Caco-2 (cell line): ENCODE results near the gene TXLNB. TPM values are rescaled to one million over a fixed set of nuclear protein-coding genes. Genes with fewer than 3 reads are reported as not detected.
A peak's percentile ranks its signal among the peaks of the same experiment; 100 is the strongest.

Source experiments
- BruUV-seq: library from RNA; stranded (reverse); fragments of 400-500 nt; replicated peaks from 2 replicates; lab custom pipeline; 2021; lab: Mats Ljungman, UMichigan
- CTCF ChIA-PET: fragments of 300-600 bp; sonication (Branson Sonifier 250); formaldehyde crosslinking; loops from one replicate; lab custom pipeline; 2022; ENCODE audit warnings: antibody characterized with exemption; lab: Charles Lee
- POLR2A ChIA-PET: fragments of 300-600 bp; sonication (Branson Sonifier 250); formaldehyde crosslinking; loops from one replicate; lab custom pipeline; 2022; ENCODE audit warnings: antibody characterized with exemption; lab: Charles Lee
- DNase-seq, 2 experiments: peaks; one replicate each; pipeline versions ENCODE4 v3.0.0 to v3.0.0-alpha.2; 2020 to 2022
- H3K27me3 ChIP-seq: replicated peaks from 2 replicates; pipeline ENCODE4 v1.6.0; 2011; ENCODE audit warnings: low read length; ENCODE audit not compliant: control insufficient read depth, insufficient read depth
- H3K36me3 ChIP-seq: 2 replicates; pipeline ENCODE4 v1.5.1; 2011; ENCODE audit warnings: low read length; ENCODE audit not compliant: control insufficient read depth, insufficient read depth
- H3K4me1 ChIP-seq: fragments of 250-450 bp; sonication (Bioruptor Pico); 2 replicates; pipeline ENCODE4 v1.5.1; 2020; ENCODE audit warnings: mild to moderate bottlenecking
- H3K4me3 ChIP-seq: 2 replicates; pipeline ENCODE4 v1.5.1; 2011; ENCODE audit warnings: low read depth, mild to moderate bottlenecking, control low read depth, low read length
- H3K9me3 ChIP-seq: fragments of 250-450 bp; sonication (Bioruptor Pico); 2 replicates; pipeline ENCODE4 v1.5.1; 2020; ENCODE audit warnings: mild to moderate bottlenecking, moderate library complexity
- H3K27ac Mint-ChIP-seq: one replicate; pipeline ENCODE4 v1.8.0; 2022; ENCODE audit warnings: mixed read lengths; ENCODE audit not compliant: unreplicated experiment
- H3K27me3 Mint-ChIP-seq: one replicate; pipeline ENCODE4 v1.8.0; 2022; ENCODE audit warnings: mixed read lengths; ENCODE audit not compliant: insufficient read depth, unreplicated experiment
- H3K36me3 Mint-ChIP-seq: one replicate; pipeline ENCODE4 v1.8.0; 2022; ENCODE audit warnings: mild to moderate bottlenecking, mixed read lengths; ENCODE audit not compliant: insufficient read depth, unreplicated experiment
- H3K4me1 Mint-ChIP-seq: one replicate; pipeline ENCODE4 v1.8.0; 2022; ENCODE audit warnings: low read depth, mixed read lengths; ENCODE audit not compliant: unreplicated experiment
- H3K4me3 Mint-ChIP-seq: one replicate; pipeline ENCODE4 v1.8.0; 2022; ENCODE audit warnings: mild to moderate bottlenecking, moderate library complexity, mixed read lengths; ENCODE audit not compliant: unreplicated experiment
- H3K9me3 Mint-ChIP-seq: one replicate; pipeline ENCODE4 v1.8.0; 2022; ENCODE audit warnings: mixed read lengths; ENCODE audit not compliant: unreplicated experiment
- CTCF ChIP-seq, 2 experiments: fragments of 200-600 bp in 1 of 2; IDR thresholded peaks; 1 replicate in 1 of 2; 2 replicates in 1 of 2; pipeline versions ENCODE4 v1.5.1 to v1.8.0; 2011 to 2022; ENCODE audit warnings: antibody characterized with exemption in 1 of 2, control low read depth in 1 of 2, inconsistent platforms in 1 of 2, low read depth in 1 of 2, low read length in 1 of 2, mild to moderate bottlenecking in 1 of 2, moderate library complexity in 1 of 2; ENCODE audit not compliant: insufficient read depth in 1 of 2, severe bottlenecking in 1 of 2, unreplicated experiment in 1 of 2
- intact Hi-C: fragments of 100-400 bp; cut with micrococcal nuclease; formaldehyde crosslinking; loops from one replicate; pipeline ENCODE4 v1.10.0; 2022; ENCODE audit not compliant: unreplicated experiment
- total RNA-seq: library from RNA; stranded (reverse); gene quantifications from 2 replicates; pipeline ENCODE4 v1.2.3, GENCODE V29; 2022

Gene TXLNB
- total RNA-seq, 1 experiment from 2014 or later, result not detected

GRCh38 chr6:139308936-139309603 lies 17.3 kb upstream of the TXLNB start:
- peaks cover 15% of the 10 kb centered on the region for H3K4me1 ChIP-seq
- no peak for TF ChIP-seq CTCF (IDR thresholded peaks at IDR 0.05; ENCODE audit: insufficient read depth in 1 of 2, low read depth in 1 of 2, low read length in 1 of 2, severe bottlenecking in 1 of 2, unreplicated experiment in 1 of 2)
- Mint-ChIP-seq H3K4me1 (peaks cover 18% of the 10 kb centered on the region), H3K36me3 (no peaks in the 10 kb centered on the region), H3K27ac (no peak overlapping the region), H3K9me3 (no peaks in the 10 kb centered on the region), H3K4me3 (no peak overlapping the region), H3K27me3 (no peaks in the 10 kb centered on the region)
- ChIA-PET CTCF (interaction anchor here (0.9 to 1.2 kb wide), 2 partner anchors 12 to 78 kb away, joined by 3 to 4 read pairs; no protein-coding TSS in a partner anchor), POLR2A (no interaction called here)
- H3K36me3 ChIP-seq, result no peaks in the 10 kb centered on the region
- H3K27me3 ChIP-seq, result no peaks in the 10 kb centered on the region
- H3K9me3 ChIP-seq, result no peaks in the 10 kb centered on the region
- intact Hi-C loops, result loop anchor here (1.0 kb wide), 1 partner anchor 79 kb away; no protein-coding TSS in a partner anchor
- DNase-seq, result peak; percentile 68 to 71
- no TSS peak for BruUV-seq
- no peak overlapping the region for H3K4me3 ChIP-seq

DNA sequence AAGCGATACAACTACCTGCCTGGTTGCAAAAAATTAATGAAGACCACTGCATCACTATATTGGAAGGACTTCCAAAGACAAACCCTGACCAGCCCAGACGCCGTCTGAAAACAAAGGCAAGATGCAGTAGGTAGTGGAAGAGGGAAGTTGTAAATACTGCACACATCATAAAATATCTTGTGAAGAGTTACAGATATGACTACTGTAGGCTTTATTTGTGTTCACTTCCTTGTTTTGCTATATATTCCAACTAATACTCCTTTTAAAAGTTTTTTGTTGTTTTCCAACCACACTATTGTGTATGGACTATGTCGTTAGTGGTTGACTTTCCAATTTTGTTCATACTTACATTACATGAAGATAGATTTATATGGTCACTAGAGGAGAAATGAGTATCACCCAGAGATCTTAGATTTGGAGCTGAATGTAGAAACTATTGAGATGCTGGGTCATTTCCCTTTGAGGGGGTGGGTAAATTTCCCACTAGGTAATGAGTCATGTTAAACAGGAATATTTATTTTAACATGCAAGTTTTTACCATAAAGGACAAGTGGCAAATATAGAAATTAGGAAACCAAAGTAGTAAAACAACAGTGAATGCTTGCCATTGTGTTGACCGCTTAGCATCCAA lies 16.6 kb upstream of the TXLNB start:
- Histone ChIP-seq H3K4me3 (no peak overlapping the region), H3K4me1 (peaks cover 15% of the 10 kb centered on the region), H3K36me3 (no peaks in the 10 kb centered on the region), H3K27me3 (no peaks in the 10 kb centered on the region), H3K9me3 (no peaks in the 10 kb centered on the region)
- H3K27me3 Mint-ChIP-seq, result no peaks in the 10 kb centered on the region
- DNase-seq, result no peak
- no peaks in the 10 kb centered on the region for H3K9me3 Mint-ChIP-seq
- ChIA-PET POLR2A (no interaction called here), CTCF (interaction anchor here (0.9 to 1.2 kb wide), 2 partner anchors 12 to 78 kb away, joined by 3 to 4 read pairs; no protein-coding TSS in a partner anchor)
- no peak for TF ChIP-seq CTCF (IDR thresholded peaks at IDR 0.05; ENCODE audit: insufficient read depth in 1 of 2, low read depth in 1 of 2, low read length in 1 of 2, severe bottlenecking in 1 of 2, unreplicated experiment in 1 of 2)
- no peak overlapping the region for H3K4me3 Mint-ChIP-seq
- peaks cover 18% of the 10 kb centered on the region for H3K4me1 Mint-ChIP-seq
- no peak overlapping the region for H3K27ac Mint-ChIP-seq
- H3K36me3 Mint-ChIP-seq, result no peaks in the 10 kb centered on the region
- intact Hi-C loops, result no loop called here
- BruUV-seq, result no TSS peak

DNA sequence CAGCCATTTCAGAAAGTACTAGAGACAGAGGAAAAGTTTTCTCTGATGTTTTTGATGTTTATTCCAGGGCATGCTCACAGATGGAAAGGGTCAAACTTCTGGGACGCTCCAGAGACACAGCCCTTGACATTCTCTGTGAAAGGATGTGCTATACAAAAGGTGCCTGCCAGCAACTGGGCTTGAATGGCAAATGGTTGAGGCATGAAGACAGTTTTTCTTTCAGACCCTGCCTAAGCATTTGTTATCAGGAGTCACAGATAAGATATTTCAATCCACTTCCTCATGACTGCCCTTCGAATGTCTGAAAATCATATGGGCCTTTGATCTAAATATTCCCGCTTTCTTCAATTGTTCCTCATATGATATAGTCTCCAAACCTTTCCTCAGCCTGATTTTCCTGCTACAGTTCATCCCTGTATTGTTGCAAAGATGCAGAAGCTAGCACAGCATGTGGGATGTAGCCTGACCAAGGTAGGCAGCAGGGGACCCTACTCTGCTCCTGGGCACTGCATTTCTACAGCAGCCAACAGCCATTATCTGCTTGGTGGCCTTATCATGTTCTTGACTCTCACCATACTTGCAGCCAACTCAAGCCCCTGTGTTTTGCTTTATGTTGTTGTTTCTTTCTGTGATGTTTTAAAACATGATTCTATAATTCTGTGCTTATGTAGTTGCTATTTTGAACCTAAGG lies 14.6 kb upstream of the TXLNB start:
- no peak for TF ChIP-seq CTCF (IDR thresholded peaks at IDR 0.05; ENCODE audit: insufficient read depth in 1 of 2, low read depth in 1 of 2, low read length in 1 of 2, severe bottlenecking in 1 of 2, unreplicated experiment in 1 of 2)
- H3K4me1 ChIP-seq, result peaks cover 15% of the 10 kb centered on the region
- no peaks in the 10 kb centered on the region for H3K27me3 Mint-ChIP-seq
- H3K4me3 ChIP-seq, result no peak overlapping the region
- H3K4me1 Mint-ChIP-seq, result peaks cover 18% of the 10 kb centered on the region
- DNase-seq, result no peak
- H3K36me3 Mint-ChIP-seq, result no peaks in the 10 kb centered on the region
- CTCF ChIA-PET, result no interaction called here
- no peaks in the 10 kb centered on the region for H3K27me3 ChIP-seq
- BruUV-seq, result no TSS peak
- no peak overlapping the region for H3K27ac Mint-ChIP-seq
- intact Hi-C loops, result no loop called here
- H3K4me3 Mint-ChIP-seq, result no peak overlapping the region
- H3K36me3 ChIP-seq, result no peaks in the 10 kb centered on the region
- POLR2A ChIA-PET, result no interaction called here
- H3K9me3 ChIP-seq, result no peaks in the 10 kb centered on the region
- H3K9me3 Mint-ChIP-seq, result no peaks in the 10 kb centered on the region
